ENCODE measurements around the gene L3MBTL4. TPM values are rescaled to one million over a fixed set of nuclear protein-coding genes. Genes with fewer than 3 reads are reported as not detected.

L3MBTL4 gene
- total and polyA plus RNA-seq, 10 of the 15 experiments (the other 5 are each of a cell fraction or from before 2014, with no cell fraction given) = 1.3 to 8.7 (median 3.8) TPM

- Histone ChIP-seq H3K4me1 (ENCODE audit: control insufficient read depth, insufficient read depth, low read length) (peaks cover 16% of the 10 kb centered on the region), H3K36me3 (ENCODE audit: control insufficient read depth in 2 of 2, insufficient read depth in 2 of 2, low read length in 1 of 2) (no peaks in the 10 kb centered on the region), H3K4me3 (no peak overlapping the region), H3K79me2 (ENCODE audit: control insufficient read depth, insufficient read depth, low read length) (no peaks in the 10 kb centered on the region), H2AFZ (ENCODE audit: control insufficient read depth, low read depth, low read length) (no peak overlapping the region), H3K27ac (ENCODE audit: control insufficient read depth, insufficient read depth) (no peak overlapping the region), H3K9me3 (replicated peaks; ENCODE audit: control insufficient read depth, insufficient read depth, low read length) (no peaks in the 10 kb centered on the region), H4K20me1 (ENCODE audit: control insufficient read depth, insufficient read depth) (no peaks in the 10 kb centered on the region), H3K9ac (ENCODE audit: control insufficient read depth, insufficient read depth, low read length) (no peak overlapping the region), H3K4me2 (ENCODE audit: control insufficient read depth, insufficient read depth) (no peak overlapping the region), H3K27me3 (replicated peaks in 1 of 2; ENCODE audit: control insufficient read depth in 2 of 2, insufficient read depth in 2 of 2, low read length in 1 of 2) (no peaks in the 10 kb centered on the region)
- in situ Hi-C loops (cut with MboI) = no loop called here
- ChIA-PET POLR2A (no interaction called here), CTCF (no interaction called here), SMC1A (ENCODE audit: uncharacterized antibody, unreplicated experiment) (interaction anchor here (2.1 kb wide), 1 partner anchor 13 kb away, joined by 9 read pairs; no protein-coding TSS in a partner anchor), RAD21 (ENCODE audit: unreplicated experiment) (no interaction called here)
- DNase-seq (ENCODE audit: low read depth, low spot score) (no peak), FAIRE-seq (no peak), ATAC-seq (no peak)
- WGBS (ENCODE audit: insufficient coverage, insufficient replicate concordance, low lambda C conversion rate, missing lambda C conversion rate) = 36% methylated on average over 6 of the region's 6 CpGs
- BruUV-seq (replicated peaks) = no TSS peak
- intact Hi-C loops (cut with micrococcal nuclease; ENCODE audit: unreplicated experiment) = no loop called here
- TF ChIP-seq PAX5 (IDR thresholded peaks at IDR 0.05; ENCODE audit: borderline replicate concordance, low read depth, low read length) (no peak), RUNX3 (IDR thresholded peaks at IDR 0.05; ENCODE audit: low read length) (no peak)
- TF ChIP-seq, protein P1, sequence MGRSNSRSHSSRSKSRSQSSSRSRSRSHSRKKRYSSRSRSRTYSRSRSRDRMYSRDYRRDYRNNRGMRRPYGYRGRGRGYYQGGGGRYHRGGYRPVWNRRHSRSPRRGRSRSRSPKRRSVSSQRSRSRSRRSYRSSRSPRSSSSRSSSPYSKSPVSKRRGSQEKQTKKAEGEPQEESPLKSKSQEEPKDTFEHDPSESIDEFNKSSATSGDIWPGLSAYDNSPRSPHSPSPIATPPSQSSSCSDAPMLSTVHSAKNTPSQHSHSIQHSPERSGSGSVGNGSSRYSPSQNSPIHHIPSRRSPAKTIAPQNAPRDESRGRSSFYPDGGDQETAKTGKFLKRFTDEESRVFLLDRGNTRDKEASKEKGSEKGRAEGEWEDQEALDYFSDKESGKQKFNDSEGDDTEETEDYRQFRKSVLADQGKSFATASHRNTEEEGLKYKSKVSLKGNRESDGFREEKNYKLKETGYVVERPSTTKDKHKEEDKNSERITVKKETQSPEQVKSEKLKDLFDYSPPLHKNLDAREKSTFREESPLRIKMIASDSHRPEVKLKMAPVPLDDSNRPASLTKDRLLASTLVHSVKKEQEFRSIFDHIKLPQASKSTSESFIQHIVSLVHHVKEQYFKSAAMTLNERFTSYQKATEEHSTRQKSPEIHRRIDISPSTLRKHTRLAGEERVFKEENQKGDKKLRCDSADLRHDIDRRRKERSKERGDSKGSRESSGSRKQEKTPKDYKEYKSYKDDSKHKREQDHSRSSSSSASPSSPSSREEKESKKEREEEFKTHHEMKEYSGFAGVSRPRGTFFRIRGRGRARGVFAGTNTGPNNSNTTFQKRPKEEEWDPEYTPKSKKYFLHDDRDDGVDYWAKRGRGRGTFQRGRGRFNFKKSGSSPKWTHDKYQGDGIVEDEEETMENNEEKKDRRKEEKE (IDR thresholded peaks at IDR 0.05) = no peak
These were observed 20.4 kb upstream of the L3MBTL4 start for GRCh38 chr18:6434987-6435709.

GRCh38 chr18:6434481-6434880 is 19.8 kb upstream of the L3MBTL4 start:
- H4K20me1 ChIP-seq (ENCODE audit: control insufficient read depth, insufficient read depth) = no peaks in the 10 kb centered on the region
- TF ChIP-seq RFX5 (IDR thresholded peaks at IDR 0.05; ENCODE audit: low read depth, low read length) (no peak), RBBP5 (conservative IDR thresholded peaks at IDR 0.05) (no peak)
- TF ChIP-seq, protein P2, sequence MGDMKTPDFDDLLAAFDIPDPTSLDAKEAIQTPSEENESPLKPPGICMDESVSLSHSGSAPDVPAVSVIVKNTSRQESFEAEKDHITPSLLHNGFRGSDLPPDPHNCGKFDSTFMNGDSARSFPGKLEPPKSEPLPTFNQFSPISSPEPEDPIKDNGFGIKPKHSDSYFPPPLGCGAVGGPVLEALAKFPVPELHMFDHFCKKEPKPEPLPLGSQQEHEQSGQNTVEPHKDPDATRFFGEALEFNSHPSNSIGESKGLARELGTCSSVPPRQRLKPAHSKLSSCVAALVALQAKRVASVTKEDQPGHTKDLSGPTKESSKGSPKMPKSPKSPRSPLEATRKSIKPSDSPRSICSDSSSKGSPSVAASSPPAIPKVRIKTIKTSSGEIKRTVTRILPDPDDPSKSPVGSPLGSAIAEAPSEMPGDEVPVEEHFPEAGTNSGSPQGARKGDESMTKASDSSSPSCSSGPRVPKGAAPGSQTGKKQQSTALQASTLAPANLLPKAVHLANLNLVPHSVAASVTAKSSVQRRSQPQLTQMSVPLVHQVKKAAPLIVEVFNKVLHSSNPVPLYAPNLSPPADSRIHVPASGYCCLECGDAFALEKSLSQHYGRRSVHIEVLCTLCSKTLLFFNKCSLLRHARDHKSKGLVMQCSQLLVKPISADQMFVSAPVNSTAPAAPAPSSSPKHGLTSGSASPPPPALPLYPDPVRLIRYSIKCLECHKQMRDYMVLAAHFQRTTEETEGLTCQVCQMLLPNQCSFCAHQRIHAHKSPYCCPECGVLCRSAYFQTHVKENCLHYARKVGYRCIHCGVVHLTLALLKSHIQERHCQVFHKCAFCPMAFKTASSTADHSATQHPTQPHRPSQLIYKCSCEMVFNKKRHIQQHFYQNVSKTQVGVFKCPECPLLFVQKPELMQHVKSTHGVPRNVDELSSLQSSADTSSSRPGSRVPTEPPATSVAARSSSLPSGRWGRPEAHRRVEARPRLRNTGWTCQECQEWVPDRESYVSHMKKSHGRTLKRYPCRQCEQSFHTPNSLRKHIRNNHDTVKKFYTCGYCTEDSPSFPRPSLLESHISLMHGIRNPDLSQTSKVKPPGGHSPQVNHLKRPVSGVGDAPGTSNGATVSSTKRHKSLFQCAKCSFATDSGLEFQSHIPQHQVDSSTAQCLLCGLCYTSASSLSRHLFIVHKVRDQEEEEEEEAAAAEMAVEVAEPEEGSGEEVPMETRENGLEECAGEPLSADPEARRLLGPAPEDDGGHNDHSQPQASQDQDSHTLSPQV (IDR thresholded peaks at IDR 0.05) = no peak

More at GRCh38 chr18:6434481-6434880, 19.8 kb upstream of the L3MBTL4 start:
- no peak overlapping the region for H3K27ac ChIP-seq (ENCODE audit: control insufficient read depth, insufficient read depth)
- H3K4me1 ChIP-seq (ENCODE audit: control insufficient read depth, insufficient read depth, low read length) = peaks cover 16% of the 10 kb centered on the region
- ChIA-PET RAD21 (ENCODE audit: unreplicated experiment) (no interaction called here), SMC1A (ENCODE audit: uncharacterized antibody, unreplicated experiment) (interaction anchor here (2.1 kb wide), 1 partner anchor 12 kb away, joined by 9 read pairs; no protein-coding TSS in a partner anchor), CTCF (no interaction called here), POLR2A (no interaction called here)
- no peak overlapping the region for H3K9ac ChIP-seq (ENCODE audit: control insufficient read depth, insufficient read depth, low read length)
- intact Hi-C loops (cut with micrococcal nuclease; ENCODE audit: unreplicated experiment) (no loop called here), in situ Hi-C loops (cut with MboI) (no loop called here)
- H3K9me3 ChIP-seq (replicated peaks; ENCODE audit: control insufficient read depth, insufficient read depth, low read length) = no peaks in the 10 kb centered on the region
- H2AFZ ChIP-seq (ENCODE audit: control insufficient read depth, low read depth, low read length) = no peak overlapping the region
- H3K4me2 ChIP-seq (ENCODE audit: control insufficient read depth, insufficient read depth) = no peak overlapping the region
- no peak overlapping the region for H3K4me3 ChIP-seq
- FAIRE-seq = no peak
- no peaks in the 10 kb centered on the region for H3K27me3 ChIP-seq (replicated peaks in 1 of 2; ENCODE audit: control insufficient read depth in 2 of 2, insufficient read depth in 2 of 2, low read length in 1 of 2)
- ATAC-seq = no peak
- DNase-seq (ENCODE audit: low read depth, low spot score) = no peak
- WGBS (ENCODE audit: insufficient coverage, insufficient replicate concordance, low lambda C conversion rate, missing lambda C conversion rate) = 69% methylated on average over 5 of the region's 5 CpGs
- H3K36me3 ChIP-seq (ENCODE audit: control insufficient read depth in 2 of 2, insufficient read depth in 2 of 2, low read length in 1 of 2) = no peaks in the 10 kb centered on the region
- H3K79me2 ChIP-seq (ENCODE audit: control insufficient read depth, insufficient read depth, low read length) = no peaks in the 10 kb centered on the region
- no TSS peak for BruUV-seq (replicated peaks)
